Stimulated activated naive CD8-positive, alpha-beta T cell treated with anti-CD3 and anti-CD28 coated beads, Interleukin-15, Interleukin-2, amounts not matched to agents 100 U/mL and 50 U/mL, for 24 hours (primary cell): ENCODE data around the gene ARHGEF1.
"Not testable (repeated sequence)": the region's sequence is repeated elsewhere in the genome, so short reads cannot be mapped to it uniquely, and the experiment has no call there.

Source experiments
- ATAC-seq: fragments of 150-1000 bp; cut with Tn5 transposase; one replicate; pipeline ENCODE4 v1.10.0; 2021
- DNase-seq: peaks from one replicate; pipeline ENCODE4 v3.0.0; 2021

ARHGEF1 gene

GRCh38 chr19:41905273-41906002 is 22.5 kb downstream of the ARHGEF1 start:
- DNase-seq (no peak), ATAC-seq (no peak)

GRCh38 chr19:41906271-41906670 is 23.3 kb downstream of the ARHGEF1 start:
- ATAC-seq (no peak), DNase-seq (no peak)

GRCh38 chr19:41906916-41907680 is 24.1 kb downstream of the ARHGEF1 start:
- DNase-seq = no peak

GRCh38 chr19:41907994-41908615 is 25.1 kb downstream of the ARHGEF1 start:
- no peak for ATAC-seq
- no peak for DNase-seq

More at GRCh38 chr19:41906916-41907680, 24.1 kb downstream of the ARHGEF1 start:
- no peak for ATAC-seq

GRCh38 chr19:41908724-41909464 is 25.9 kb downstream of the ARHGEF1 start:
- DNase-seq = no peak

GRCh38 chr19:41909706-41910105 is 26.7 kb downstream of the ARHGEF1 start:
- ATAC-seq = no peak
- no peak for DNase-seq

More at GRCh38 chr19:41908724-41909464, 25.9 kb downstream of the ARHGEF1 start:
- no peak for ATAC-seq

GRCh38 chr19:41910240-41910991 is 27.4 kb downstream of the ARHGEF1 start:
- no peak for DNase-seq
- ATAC-seq = peak; percentile 5

- peak; percentile 12 for ATAC-seq
- no peak for DNase-seq
Observed at GRCh38 chr19:41910992-41911888, 28.3 kb downstream of the ARHGEF1 start.

- ATAC-seq (no peak), DNase-seq (no peak)
Observed at GRCh38 chr19:41911889-41912731, 29.1 kb downstream of the ARHGEF1 start.

- DNase-seq = no peak
- peak; percentile 11 for ATAC-seq
Observed at GRCh38 chr19:41912899-41913537, 30.0 kb downstream of the ARHGEF1 start.

- DNase-seq = no peak
- no peak for ATAC-seq
Observed at GRCh38 chr19:41913538-41914423, 30.8 kb downstream of the ARHGEF1 start.

- ATAC-seq, DNase-seq: not testable (repeated sequence)
Observed at GRCh38 chr19:41914424-41914834, 31.4 kb downstream of the ARHGEF1 start.

GRCh38 chr19:41915021-41915775 is 32.2 kb downstream of the ARHGEF1 start:
- DNase-seq (no peak), ATAC-seq (no peak)

GRCh38 chr19:41915776-41916414 is 32.9 kb downstream of the ARHGEF1 start:
- DNase-seq (no peak), ATAC-seq (no peak)

- no peak for ATAC-seq
Observed at GRCh38 chr19:41917676-41918075, 34.7 kb downstream of the ARHGEF1 start.

GRCh38 chr19:41918095-41918494 is 35.1 kb downstream of the ARHGEF1 start:
- ATAC-seq = no peak
- DNase-seq = no peak

More at GRCh38 chr19:41917676-41918075, 34.7 kb downstream of the ARHGEF1 start:
- DNase-seq = no peak
